B cell (primary cell): Measurements from ENCODE around the gene TCP10L. TPM values are rescaled to one million over a fixed set of nuclear protein-coding genes. Genes with fewer than 3 reads are reported as not detected.
"Not testable (repeated sequence)": the region's sequence is repeated elsewhere in the genome, so short reads cannot be mapped to it uniquely, and the experiment has no call there.

Source experiments
- ATAC-seq: fragments of 200-7000 bp; cut with Tn5 transposase; one replicate; pipeline ENCODE4 v1.10.0; 2021; ENCODE audit warnings: low read depth, mild to moderate bottlenecking, moderate number of reproducible peaks, moderate library complexity
- CTCF ChIA-PET: fragments of 350-600 bp; sonication (Branson Sonifier 250); formaldehyde crosslinking; loops from one replicate; lab custom pipeline; 2021; ENCODE audit warnings: antibody characterized with exemption, inconsistent platforms; lab: Charles Lee
- POLR2A ChIA-PET: fragments of 350-600 bp; sonication (Branson Sonifier 250); formaldehyde crosslinking; loops from one replicate; lab custom pipeline; 2021; ENCODE audit warnings: antibody characterized with exemption; lab: Charles Lee
- DNase-seq: peaks from one replicate; pipeline ENCODE4 v3.0.0; 2013
- H2AFZ ChIP-seq: 2 replicates; pipeline ENCODE4 v1.6.1; 2012; ENCODE audit warnings: mild to moderate bottlenecking, low read depth, low read length; ENCODE audit not compliant: insufficient read depth, poor library complexity, severe bottlenecking
- H3K27ac ChIP-seq, 2 donors: 1 replicate in 1 of 2; 2 replicates in 1 of 2; pipeline ENCODE4 v1.5.1; 2012 to 2013; ENCODE audit warnings: low read length in 2 of 2, mild to moderate bottlenecking in 2 of 2, moderate library complexity in 1 of 2
- H3K27me3 ChIP-seq, 4 experiments: fragments of 200-600 bp in 1 of 4; sonication (generic) in 1 of 4; replicated peaks in 1 of 4; 1 replicate in 2 of 4; 2 replicates in 2 of 4; pipeline versions ENCODE4 v1.6.1 to v1.7.0; 2013 to 2016; ENCODE audit warnings: low read length in 3 of 4, mild to moderate bottlenecking in 2 of 4, mixed read lengths in 1 of 4, moderate library complexity in 1 of 4; ENCODE audit not compliant: insufficient read depth in 4 of 4, control insufficient read depth in 3 of 4; ENCODE audit errors: control extremely low read depth in 1 of 4
- H3K36me3 ChIP-seq, 2 experiments: replicated peaks in 1 of 2; 1 replicate in 1 of 2; 2 replicates in 1 of 2; pipeline versions ENCODE4 v1.6.1 to v1.7.1; 2013; ENCODE audit warnings: low read length in 1 of 2; ENCODE audit not compliant: insufficient read depth in 2 of 2, control insufficient read depth in 1 of 2; ENCODE audit errors: control extremely low read depth in 1 of 2, extremely low read depth in 1 of 2
- H3K4me1 ChIP-seq, 2 donors: fragments of 200-600 bp in 1 of 2; sonication (generic) in 1 of 2; 1 replicate in 1 of 2; 2 replicates in 1 of 2; pipeline versions ENCODE4 v1.5.1 to v1.6.1; 2013 to 2017; ENCODE audit warnings: low read length in 2 of 2; ENCODE audit not compliant: control insufficient read depth in 2 of 2, insufficient read depth in 2 of 2
- H3K4me2 ChIP-seq: replicated peaks from 2 replicates; pipeline ENCODE3; 2012; ENCODE audit warnings: mild to moderate bottlenecking, low read depth, low read length; ENCODE audit not compliant: poor library complexity, severe bottlenecking
- H3K4me3 ChIP-seq, 5 experiments: fragments of 200-600 bp in 1 of 5; sonication (generic) in 1 of 5; 1 replicate in 3 of 5; 2 replicates in 2 of 5; pipeline versions ENCODE4 v1.5.1 to v1.7.0; 2011 to 2016; ENCODE audit warnings: low read length in 4 of 5, mild to moderate bottlenecking in 4 of 5, low read depth in 2 of 5, control low read depth in 1 of 5, moderate library complexity in 1 of 5; ENCODE audit not compliant: insufficient read depth in 1 of 5; ENCODE audit errors: control extremely low read depth in 1 of 5, extremely low read depth in 1 of 5
- H3K79me2 ChIP-seq: fragments of 200-600 bp; sonication (generic); one replicate; pipeline ENCODE4 v1.6.0; 2016; ENCODE audit warnings: low read length; ENCODE audit not compliant: control insufficient read depth, insufficient read depth
- H3K9ac ChIP-seq: fragments of 200-600 bp; sonication (generic); 2 replicates; pipeline ENCODE4 v1.6.1; 2017; ENCODE audit warnings: mild to moderate bottlenecking, low read length, moderate library complexity
- H3K9me3 ChIP-seq, 3 donors: one replicate each; pipeline versions ENCODE4 v1.6.1 to v1.7.1; 2013; ENCODE audit warnings: low read length in 2 of 3; ENCODE audit not compliant: control insufficient read depth in 2 of 3, insufficient read depth in 1 of 3; ENCODE audit errors: control extremely low read depth in 1 of 3
- H4K20me1 ChIP-seq: 2 replicates; pipeline ENCODE4 v1.6.0; 2012; ENCODE audit warnings: mild to moderate bottlenecking, low read length; ENCODE audit not compliant: insufficient read depth, control insufficient read depth, poor library complexity, severe bottlenecking
- H3K27ac Mint-ChIP-seq: one replicate; pipeline ENCODE4 v1.8.0; 2021; ENCODE audit warnings: mixed read lengths
- H3K27me3 Mint-ChIP-seq: one replicate; pipeline ENCODE4 v1.8.0; 2021; ENCODE audit warnings: mixed read lengths
- H3K4me1 Mint-ChIP-seq: one replicate; pipeline ENCODE4 v1.8.0; 2021; ENCODE audit warnings: mixed read lengths
- H3K4me3 Mint-ChIP-seq: one replicate; pipeline ENCODE4 v1.8.0; 2021; ENCODE audit warnings: mixed read lengths
- H3K9me3 Mint-ChIP-seq: one replicate; pipeline ENCODE4 v1.8.0; 2022; ENCODE audit warnings: mixed read lengths; ENCODE audit not compliant: insufficient read depth
- EZH2 ChIP-seq: IDR thresholded peaks from 2 replicates; pipeline ENCODE4 v1.6.1; 2012; ENCODE audit warnings: borderline replicate concordance, low read depth, mild to moderate bottlenecking, moderate library complexity, low read length; ENCODE audit not compliant: insufficient read depth, poor library complexity, severe bottlenecking
- whole genome bisulfite sequencing: methylation state at CpG from one replicate; pipeline ENCODE4 v1.1.5; 2013; ENCODE audit warnings: missing lambda C conversion rate; ENCODE audit not compliant: insufficient coverage; 5-methylcytosine and 5-hydroxymethylcytosine counted together
- intact Hi-C: fragments of 100-400 bp; cut with micrococcal nuclease; formaldehyde crosslinking; loops from one replicate; pipeline ENCODE4 v1.10.0; 2022
- polyA plus RNA-seq: library from polyadenylated mRNA; depleted of rRNA; stranded (reverse); fragments of >200 nt; gene quantifications from 2 replicates; pipeline ENCODE4 v1.2.3, GENCODE V29; 2012
- total RNA-seq, 2 donors: library from RNA; stranded (reverse); fragments of 120-200 nt in 1 of 2; gene quantifications; 1 replicate in 1 of 2; 2 replicates in 1 of 2; pipeline versions ENCODE4 v1.2.3 to v1.2.4, GENCODE V29; 2013 to 2022
- TF ChIP-seq, protein P1 (sequence below): fragments of 200-600 bp; IDR thresholded peaks from one replicate; pipeline ENCODE4 v1.8.0; 2022; ENCODE audit warnings: antibody characterized with exemption, mild to moderate bottlenecking

Gene TCP10L
- total and polyA plus RNA-seq, 2 donors (not counting 1 experiment from before 2014, with no cell fraction given) = 0.39 TPM

DNA sequence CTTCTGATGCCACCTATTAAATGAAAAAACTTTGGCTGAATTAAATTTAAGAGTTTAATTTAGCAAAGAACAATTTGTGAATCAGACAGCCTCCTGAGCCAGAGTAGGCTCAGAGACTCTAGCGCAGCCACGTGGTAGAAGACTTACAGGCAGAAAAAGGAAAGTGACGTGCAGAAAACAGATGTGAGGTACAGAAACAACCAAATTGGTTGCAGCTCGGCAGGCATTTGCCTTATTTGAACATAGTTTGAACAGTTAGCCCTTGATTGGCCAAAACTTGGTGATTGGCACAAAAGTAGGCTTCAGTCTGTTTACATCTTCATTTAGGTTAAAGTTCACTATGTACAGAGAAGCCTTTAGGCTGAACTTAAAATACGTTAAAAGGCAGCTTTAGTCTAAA is 22.9 kb downstream of the TCP10L start:
- no peak overlapping the region for H3K4me3 Mint-ChIP-seq
- no peak overlapping the region for H3K4me3 ChIP-seq
- ChIA-PET CTCF (interaction anchor here (1.1 kb wide), 1 partner anchor 20 kb away, joined by 3 read pairs; no protein-coding TSS in a partner anchor), POLR2A (no interaction called here)
- H3K4me1 Mint-ChIP-seq = no peaks in the 10 kb centered on the region
- H3K27ac Mint-ChIP-seq = no peak overlapping the region
- H2AFZ ChIP-seq = no peak overlapping the region
- no peak for TF ChIP-seq EZH2
- TF ChIP-seq, protein P1, sequence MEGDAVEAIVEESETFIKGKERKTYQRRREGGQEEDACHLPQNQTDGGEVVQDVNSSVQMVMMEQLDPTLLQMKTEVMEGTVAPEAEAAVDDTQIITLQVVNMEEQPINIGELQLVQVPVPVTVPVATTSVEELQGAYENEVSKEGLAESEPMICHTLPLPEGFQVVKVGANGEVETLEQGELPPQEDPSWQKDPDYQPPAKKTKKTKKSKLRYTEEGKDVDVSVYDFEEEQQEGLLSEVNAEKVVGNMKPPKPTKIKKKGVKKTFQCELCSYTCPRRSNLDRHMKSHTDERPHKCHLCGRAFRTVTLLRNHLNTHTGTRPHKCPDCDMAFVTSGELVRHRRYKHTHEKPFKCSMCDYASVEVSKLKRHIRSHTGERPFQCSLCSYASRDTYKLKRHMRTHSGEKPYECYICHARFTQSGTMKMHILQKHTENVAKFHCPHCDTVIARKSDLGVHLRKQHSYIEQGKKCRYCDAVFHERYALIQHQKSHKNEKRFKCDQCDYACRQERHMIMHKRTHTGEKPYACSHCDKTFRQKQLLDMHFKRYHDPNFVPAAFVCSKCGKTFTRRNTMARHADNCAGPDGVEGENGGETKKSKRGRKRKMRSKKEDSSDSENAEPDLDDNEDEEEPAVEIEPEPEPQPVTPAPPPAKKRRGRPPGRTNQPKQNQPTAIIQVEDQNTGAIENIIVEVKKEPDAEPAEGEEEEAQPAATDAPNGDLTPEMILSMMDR = no peak
- no peaks in the 10 kb centered on the region for H4K20me1 ChIP-seq
- H3K27me3 ChIP-seq = peaks cover 0 to 10% (median 5%) of the 10 kb centered on the region in 4 experiments
- ATAC-seq (no peak), DNase-seq (no peak)
- H3K27ac ChIP-seq = no peak overlapping the region
- H3K9me3 Mint-ChIP-seq = peaks cover 8% of the 10 kb centered on the region
- 67% methylated on average over 4 of the region's 5 CpGs for WGBS
- intact Hi-C loops = no loop called here
- peaks cover 31% of the 10 kb centered on the region for H3K27me3 Mint-ChIP-seq
- H3K36me3 ChIP-seq = no peaks in the 10 kb centered on the region
- H3K4me2 ChIP-seq = no peak overlapping the region
- no peaks in the 10 kb centered on the region for H3K79me2 ChIP-seq
- peaks cover 0 to 3% (median 0%) of the 10 kb centered on the region in 3 donors for H3K9me3 ChIP-seq
- no peak overlapping the region for H3K9ac ChIP-seq
- peaks cover 0 to 1% of the 10 kb centered on the region in 2 donors for H3K4me1 ChIP-seq

- POLR2A ChIA-PET, DNase-seq: not testable (repeated sequence)
Measured at GRCh38 chr21:32561476-32561875, 23.8 kb downstream of the TCP10L start.

More at GRCh38 chr21:32561476-32561875, 23.8 kb downstream of the TCP10L start:
- WGBS = no CpG with 5 or more reads among the region's 1 CpG
- H3K27ac Mint-ChIP-seq, intact Hi-C loops, H2AFZ ChIP-seq, H3K36me3 ChIP-seq, H3K9me3 Mint-ChIP-seq, H3K79me2 ChIP-seq, H3K4me2 ChIP-seq, H3K9ac ChIP-seq, H4K20me1 ChIP-seq, H3K9me3 ChIP-seq, H3K27ac ChIP-seq, ATAC-seq, H3K4me1 ChIP-seq, H3K4me3 ChIP-seq, H3K4me3 Mint-ChIP-seq, H3K27me3 ChIP-seq, H3K4me1 Mint-ChIP-seq: not testable (repeated sequence)
- H3K27me3 Mint-ChIP-seq = peaks cover 27% of the 10 kb centered on the region
- CTCF ChIA-PET = interaction anchor here (1.1 to 1.7 kb wide), 2 partner anchors 8 to 19 kb away, joined by 3 to 4 read pairs; no protein-coding TSS in a partner anchor
